WERI-Rb-1 (cell line): ENCODE measurements around the gene USP21.
A peak's percentile ranks its signal among the peaks of the same experiment; 100 is the strongest.

Experiments
- DNase-seq: peaks from one replicate; pipeline ENCODE4 v3.0.0-alpha.2; 2020
- H3K27ac ChIP-seq: fragments of 250-450 bp; sonication (Bioruptor Pico); 2 replicates; pipeline ENCODE4 v1.5.1; 2020; ENCODE audit warnings: mild to moderate bottlenecking, moderate library complexity
- H3K27me3 ChIP-seq: fragments of 250-450 bp; sonication (Bioruptor Pico); 2 replicates; pipeline ENCODE4 v1.5.1; 2021; ENCODE audit warnings: mild to moderate bottlenecking, low read depth, moderate library complexity; ENCODE audit not compliant: insufficient read depth, severe bottlenecking
- H3K36me3 ChIP-seq: fragments of 250-450 bp; sonication (Bioruptor Pico); 2 replicates; pipeline ENCODE4 v1.5.1; 2020; ENCODE audit warnings: mild to moderate bottlenecking, moderate library complexity
- H3K4me3 ChIP-seq: 2 replicates; pipeline ENCODE4 v1.5.1; 2011; ENCODE audit warnings: low read depth, mild to moderate bottlenecking, control low read depth, low read length
- H3K9me3 ChIP-seq: fragments of 250-450 bp; sonication (Bioruptor Pico); 2 replicates; pipeline ENCODE4 v1.5.1; 2021; ENCODE audit warnings: mild to moderate bottlenecking, moderate library complexity; ENCODE audit not compliant: severe bottlenecking
- TF ChIP-seq, protein P1 (sequence below): IDR thresholded peaks from 2 replicates; pipeline ENCODE4 v1.5.1; 2011; ENCODE audit warnings: low read depth, mild to moderate bottlenecking, control low read depth, inconsistent platforms, low read length

Gene USP21

DNA sequence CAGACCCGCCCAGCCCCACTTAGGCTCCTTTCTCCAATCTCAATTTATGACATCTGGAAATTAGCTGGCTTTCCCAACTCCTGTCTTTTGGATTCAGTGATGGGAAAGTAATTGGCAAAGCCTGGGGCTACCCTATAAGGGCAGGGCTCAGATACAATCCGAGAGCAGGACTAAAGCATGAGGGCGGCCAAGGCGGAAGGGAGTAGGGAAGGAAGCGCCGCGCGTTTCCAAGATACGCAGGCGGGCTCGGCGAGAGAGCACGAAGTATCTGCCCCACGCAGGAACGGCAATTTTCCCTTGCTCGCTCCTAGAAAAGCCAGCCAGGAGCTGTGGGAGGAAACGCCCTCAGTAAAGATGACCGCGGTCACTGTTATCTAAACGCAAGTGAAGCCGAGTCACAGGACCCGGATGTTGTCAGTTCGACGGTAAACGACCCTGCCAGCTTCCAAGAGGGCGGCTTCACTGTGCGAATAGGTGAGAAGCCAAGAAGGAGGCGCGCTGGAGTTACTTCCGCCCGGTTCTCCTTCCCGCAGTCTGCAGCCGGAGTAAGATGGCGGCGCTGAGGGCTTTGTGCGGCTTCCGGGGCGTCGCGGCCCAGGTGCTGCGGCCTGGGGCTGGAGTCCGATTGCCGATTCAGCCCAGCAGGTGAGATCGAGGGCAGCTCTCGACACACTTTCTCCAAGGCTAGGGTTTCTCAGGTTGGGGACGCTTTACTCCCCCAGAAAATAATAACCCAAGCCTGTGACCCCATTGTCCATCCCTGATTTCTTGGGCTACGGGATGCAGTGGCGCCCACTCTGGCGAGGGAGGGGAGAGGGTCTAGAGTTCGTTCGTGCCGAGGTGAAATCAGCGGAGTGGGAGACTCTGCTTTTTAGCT, 42.8 kb downstream of the USP21 start, which contains the start of gene NDUFS2:
NDUFS2 (plus strand) TSS at position 532 of the 877 bp plus-strand sequence; CDS start at position 551, 19 bp downstream.
- peak within 1 kb of the TSS; percentile 87 for H3K27ac ChIP-seq
- TF ChIP-seq, protein P1, sequence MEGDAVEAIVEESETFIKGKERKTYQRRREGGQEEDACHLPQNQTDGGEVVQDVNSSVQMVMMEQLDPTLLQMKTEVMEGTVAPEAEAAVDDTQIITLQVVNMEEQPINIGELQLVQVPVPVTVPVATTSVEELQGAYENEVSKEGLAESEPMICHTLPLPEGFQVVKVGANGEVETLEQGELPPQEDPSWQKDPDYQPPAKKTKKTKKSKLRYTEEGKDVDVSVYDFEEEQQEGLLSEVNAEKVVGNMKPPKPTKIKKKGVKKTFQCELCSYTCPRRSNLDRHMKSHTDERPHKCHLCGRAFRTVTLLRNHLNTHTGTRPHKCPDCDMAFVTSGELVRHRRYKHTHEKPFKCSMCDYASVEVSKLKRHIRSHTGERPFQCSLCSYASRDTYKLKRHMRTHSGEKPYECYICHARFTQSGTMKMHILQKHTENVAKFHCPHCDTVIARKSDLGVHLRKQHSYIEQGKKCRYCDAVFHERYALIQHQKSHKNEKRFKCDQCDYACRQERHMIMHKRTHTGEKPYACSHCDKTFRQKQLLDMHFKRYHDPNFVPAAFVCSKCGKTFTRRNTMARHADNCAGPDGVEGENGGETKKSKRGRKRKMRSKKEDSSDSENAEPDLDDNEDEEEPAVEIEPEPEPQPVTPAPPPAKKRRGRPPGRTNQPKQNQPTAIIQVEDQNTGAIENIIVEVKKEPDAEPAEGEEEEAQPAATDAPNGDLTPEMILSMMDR: peak; percentile 63; the same call in 1 of the 2 replicates
- peak within 1 kb of the TSS; percentile 79 for H3K4me3 ChIP-seq
- no peaks in the 10 kb centered on the region for H3K9me3 ChIP-seq
- H3K27me3 ChIP-seq: no peaks in the 10 kb centered on the region
- DNase-seq: peak; percentile 100
- peaks cover 26% of the 10 kb centered on the region for H3K36me3 ChIP-seq

DNA sequence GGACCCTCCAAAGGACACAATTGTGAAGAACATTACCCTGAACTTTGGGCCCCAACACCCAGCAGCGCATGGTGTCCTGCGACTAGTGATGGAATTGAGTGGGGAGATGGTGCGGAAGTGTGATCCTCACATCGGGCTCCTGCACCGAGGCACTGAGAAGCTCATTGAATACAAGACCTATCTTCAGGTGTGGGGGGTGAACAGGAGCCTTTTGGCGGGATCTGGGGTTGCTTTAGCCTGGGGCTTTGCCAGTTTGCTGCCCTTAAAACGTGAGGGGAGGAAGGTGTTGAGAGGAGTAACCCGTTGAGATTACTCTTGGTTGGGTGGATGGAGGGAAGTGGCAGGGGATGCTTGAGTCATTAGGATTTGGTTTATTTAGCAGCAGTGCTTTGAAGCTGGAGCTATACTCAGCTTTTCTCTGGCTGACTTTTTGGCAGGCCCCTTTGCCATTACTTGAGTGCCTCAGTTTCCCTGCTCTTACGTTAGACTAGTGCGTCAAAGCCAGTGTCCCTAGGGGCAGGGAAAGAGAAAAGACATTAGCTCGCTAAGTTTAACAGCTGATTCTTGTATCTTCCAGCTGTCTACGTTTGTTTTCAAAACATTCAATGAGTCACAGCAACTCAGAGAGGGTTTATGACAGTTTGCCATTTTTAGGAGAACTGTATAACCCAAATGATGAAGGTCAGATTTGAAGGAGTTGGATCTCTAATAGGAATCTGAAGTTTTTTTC, 47.3 kb downstream of the USP21 start:
- no peaks in the 10 kb centered on the region for H3K27me3 ChIP-seq
- TF ChIP-seq, protein P1: no peak
- H3K27ac ChIP-seq: no peak overlapping the region
- H3K36me3 ChIP-seq: peaks cover 65% of the 10 kb centered on the region
- H3K4me3 ChIP-seq: no peak overlapping the region
- no peaks in the 10 kb centered on the region for H3K9me3 ChIP-seq
- DNase-seq: no peak

DNA sequence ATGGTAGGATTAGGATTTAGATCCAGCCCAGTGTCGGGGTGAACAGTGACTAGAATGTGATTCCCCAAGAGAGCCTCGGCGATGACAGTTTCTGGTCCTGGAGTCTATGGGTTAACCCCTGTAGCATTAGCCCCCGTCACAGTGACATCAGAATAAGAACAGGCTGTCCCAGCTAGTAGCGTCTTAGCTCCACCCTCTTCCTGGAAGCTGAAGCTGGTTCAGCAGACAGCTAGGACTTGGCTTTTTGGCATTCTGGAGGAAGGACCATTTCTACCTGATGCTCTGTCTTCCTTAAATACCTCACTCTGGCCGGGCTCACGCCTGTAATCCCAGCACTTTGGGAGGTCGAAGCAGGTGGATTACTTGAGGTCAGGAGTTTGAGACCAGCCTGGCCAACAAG, 47.9 kb downstream of the USP21 start:
- Histone ChIP-seq H3K27ac (no peak overlapping the region), H3K4me3 (no peak overlapping the region), H3K9me3 (no peaks in the 10 kb centered on the region), H3K27me3 (no peaks in the 10 kb centered on the region), H3K36me3 (peaks cover 71% of the 10 kb centered on the region)
- no peak for DNase-seq
- TF ChIP-seq, protein P1: no peak

DNA sequence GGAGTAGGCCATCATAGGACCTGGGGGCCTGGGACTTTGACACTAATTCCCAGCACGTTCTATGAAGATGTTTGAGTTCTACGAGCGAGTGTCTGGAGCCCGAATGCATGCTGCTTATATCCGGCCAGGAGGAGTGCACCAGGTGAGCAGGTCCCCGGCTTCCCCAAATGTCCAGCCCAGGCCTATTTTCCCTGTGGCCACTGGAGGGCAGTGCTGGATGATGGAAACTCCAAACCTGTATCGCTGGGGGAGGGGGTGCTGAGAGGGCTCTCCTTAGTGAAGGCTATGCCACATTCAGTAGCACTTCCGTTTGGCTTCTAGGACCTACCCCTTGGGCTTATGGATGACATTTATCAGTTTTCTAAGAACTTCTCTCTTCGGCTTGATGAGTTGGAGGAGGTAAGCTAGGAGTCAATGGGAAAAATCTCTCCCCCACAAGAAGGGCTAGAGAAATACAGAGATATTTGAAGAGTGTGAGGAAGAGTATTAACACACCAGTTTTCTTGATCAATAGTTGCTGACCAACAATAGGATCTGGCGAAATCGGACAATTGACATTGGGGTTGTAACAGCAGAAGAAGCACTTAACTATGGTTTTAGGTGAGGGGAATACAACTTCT, 50.6 kb downstream of the USP21 start:
- Histone ChIP-seq H3K27ac (no peak overlapping the region), H3K27me3 (no peaks in the 10 kb centered on the region), H3K4me3 (no peak overlapping the region), H3K9me3 (no peaks in the 10 kb centered on the region), H3K36me3 (peaks cover 83% of the 10 kb centered on the region)
- DNase-seq: peak; percentile 95
- TF ChIP-seq, protein P1: peak; percentile 98

DNA sequence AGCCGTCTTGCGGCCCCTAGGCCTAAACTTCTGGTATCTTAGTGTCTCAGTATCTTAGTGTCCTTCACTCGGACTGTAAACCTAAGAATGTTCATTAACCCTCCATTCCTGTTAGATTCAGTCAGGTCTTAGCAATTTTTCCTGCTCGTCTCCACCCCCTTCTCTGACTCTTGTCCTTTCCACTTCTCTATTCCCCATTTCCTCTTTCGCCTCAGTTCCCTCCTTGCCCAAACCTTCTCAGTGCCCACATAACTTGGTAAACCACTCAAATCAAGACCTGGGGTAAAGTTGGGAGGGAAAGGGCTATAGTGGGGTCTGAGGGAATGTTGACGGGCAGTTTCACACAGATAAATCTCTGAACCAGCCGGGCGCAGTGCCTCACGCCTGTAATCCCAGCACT, 55.1 kb downstream of the USP21 start:
- Histone ChIP-seq H3K27me3 (no peaks in the 10 kb centered on the region), H3K4me3 (no peak overlapping the region), H3K9me3 (no peaks in the 10 kb centered on the region), H3K27ac (no peak overlapping the region), H3K36me3 (peaks cover 57% of the 10 kb centered on the region)
- DNase-seq: no peak
- TF ChIP-seq, protein P1: no peak
